ENCODE measurements around the gene LAMTOR4. TPM values are rescaled to one million over a fixed set of nuclear protein-coding genes. Genes with fewer than 3 reads are reported as not detected.

LAMTOR4 gene
- polyA plus RNA-seq, 1 donor (not counting 4 experiments of a cell fraction or from before 2014, with no cell fraction given), result 99.2 TPM

- peaks cover 14% of the 10 kb centered on the region for H3K27me3 ChIP-seq (ENCODE audit: control insufficient read depth, extremely low read depth, insufficient read depth, low read length)
- dilution Hi-C loops (cut with MboI; ENCODE audit: extremely low pct_ligation_motif_present, low sequenced_read_pairs), result no loop called here
- no peak for FAIRE-seq
Measured at GRCh38 chr7:100171087-100171681, 22.5 kb downstream of the LAMTOR4 start.

GRCh38 chr7:100171840-100172239, 23.1 kb downstream of the LAMTOR4 start:
- peaks cover 15% of the 10 kb centered on the region for H3K4me1 ChIP-seq (ENCODE audit: control insufficient read depth, extremely low read depth, insufficient read depth, low read length)
- H3K9me3 ChIP-seq (ENCODE audit: control insufficient read depth, low read depth, low read length), result no peaks in the 10 kb centered on the region
- peak overlapping the region; percentile 26 for H2AFZ ChIP-seq (ENCODE audit: control insufficient read depth, low read length)
- FAIRE-seq (no peak), DNase-seq (ENCODE audit: low read depth, low spot score) (no peak)
- H3K79me2 ChIP-seq (ENCODE audit: control insufficient read depth, insufficient read depth, low read length), result no peaks in the 10 kb centered on the region
- peaks cover 14% of the 10 kb centered on the region for H3K27me3 ChIP-seq (ENCODE audit: control insufficient read depth, extremely low read depth, insufficient read depth, low read length)
- H3K4me3 ChIP-seq (ENCODE audit: control insufficient read depth in 2 of 3, extremely low read depth in 1 of 3, insufficient read depth in 2 of 3, low read depth in 1 of 3, low read length in 3 of 3), result peak overlapping the region in 1 of 3 experiments; percentile 35
- H3K36me3 ChIP-seq (ENCODE audit: control insufficient read depth in 2 of 2, extremely low read depth in 1 of 2, insufficient read depth in 2 of 2, low read length in 2 of 2), result no peaks in the 10 kb centered on the region
- no peak overlapping the region for H3K27ac ChIP-seq (ENCODE audit: control insufficient read depth, insufficient read depth, low read length)
- dilution Hi-C loops (cut with MboI; ENCODE audit: extremely low pct_ligation_motif_present, low sequenced_read_pairs), result no loop called here
- no peaks in the 10 kb centered on the region for H3K9me1 ChIP-seq (ENCODE audit: control insufficient read depth, extremely low read depth, insufficient read depth, low read length)
- peak overlapping the region; percentile 45 for H3K4me2 ChIP-seq (ENCODE audit: control insufficient read depth, extremely low read depth, insufficient read depth, low read depth, low read length)
- H4K20me1 ChIP-seq (ENCODE audit: control insufficient read depth, extremely low read depth, insufficient read depth, low read length), result no peaks in the 10 kb centered on the region
- no peak for TF ChIP-seq CTCF (optimal IDR thresholded peaks at IDR 0.05 in 1 of 3, IDR thresholded peaks at IDR 0.05 in 1 of 3, conservative IDR thresholded peaks at IDR 0.05 in 1 of 3; ENCODE audit: extremely low read depth in 1 of 3, insufficient read depth in 2 of 3, low read length in 3 of 3)
- no peak for TF ChIP-seq EZH2 (IDR thresholded peaks at IDR 0.05; ENCODE audit: low read length)
- no peak overlapping the region for H3K9ac ChIP-seq (ENCODE audit: control insufficient read depth, extremely low read depth, insufficient read depth, low read length)

More at GRCh38 chr7:100171087-100171681, 22.5 kb downstream of the LAMTOR4 start:
- Histone ChIP-seq H3K36me3 (ENCODE audit: control insufficient read depth in 2 of 2, extremely low read depth in 1 of 2, insufficient read depth in 2 of 2, low read length in 2 of 2) (no peaks in the 10 kb centered on the region), H3K9ac (ENCODE audit: control insufficient read depth, extremely low read depth, insufficient read depth, low read length) (no peak overlapping the region), H3K9me1 (ENCODE audit: control insufficient read depth, extremely low read depth, insufficient read depth, low read length) (no peaks in the 10 kb centered on the region), H3K4me1 (ENCODE audit: control insufficient read depth, extremely low read depth, insufficient read depth, low read length) (peaks cover 15% of the 10 kb centered on the region), H3K4me2 (ENCODE audit: control insufficient read depth, extremely low read depth, insufficient read depth, low read depth, low read length) (peak overlapping the region; percentile 42), H3K27ac (ENCODE audit: control insufficient read depth, insufficient read depth, low read length) (no peak overlapping the region), H2AFZ (ENCODE audit: control insufficient read depth, low read length) (peak overlapping the region; percentile 6), H3K79me2 (ENCODE audit: control insufficient read depth, insufficient read depth, low read length) (no peaks in the 10 kb centered on the region), H3K9me3 (ENCODE audit: control insufficient read depth, low read depth, low read length) (no peaks in the 10 kb centered on the region), H3K4me3 (ENCODE audit: control insufficient read depth in 2 of 3, extremely low read depth in 1 of 3, insufficient read depth in 2 of 3, low read depth in 1 of 3, low read length in 3 of 3) (peak overlapping the region; percentile 19 to 39 (median 35)), H4K20me1 (ENCODE audit: control insufficient read depth, extremely low read depth, insufficient read depth, low read length) (no peaks in the 10 kb centered on the region)
- DNase-seq (ENCODE audit: low read depth, low spot score), result no peak
- TF ChIP-seq CTCF (optimal IDR thresholded peaks at IDR 0.05 in 1 of 3, IDR thresholded peaks at IDR 0.05 in 1 of 3, conservative IDR thresholded peaks at IDR 0.05 in 1 of 3; ENCODE audit: extremely low read depth in 1 of 3, insufficient read depth in 2 of 3, low read length in 3 of 3), result no peak
- TF ChIP-seq EZH2 (IDR thresholded peaks at IDR 0.05; ENCODE audit: low read length), result no peak

All from keratinocyte (primary cell).